Liver (tissue), 9 donors: ENCODE data around the gene CDC45. TPM values are rescaled to one million over a fixed set of nuclear protein-coding genes. Genes with fewer than 3 reads are reported as not detected.

Source experiments
- DNase-seq: peaks from one replicate; pipeline ENCODE4 v3.0.0-alpha.2; 2017; ENCODE audit warnings: low spot score
- H3K27ac ChIP-seq, 2 donors: one replicate each; pipeline ENCODE4 v1.7.0; 2013; ENCODE audit warnings: inconsistent platforms in 2 of 2, low read length in 2 of 2, control low read depth in 1 of 2, low read depth in 1 of 2, mild to moderate bottlenecking in 1 of 2
- H3K27me3 ChIP-seq, 4 donors: one replicate each; pipeline versions ENCODE4 v1.6.1 to v1.7.0; 2013; ENCODE audit warnings: low read length in 3 of 4, inconsistent platforms in 1 of 4, mild to moderate bottlenecking in 1 of 4, moderate library complexity in 1 of 4; ENCODE audit not compliant: control insufficient read depth in 4 of 4, insufficient read depth in 4 of 4
- H3K36me3 ChIP-seq, 4 donors: one replicate each; pipeline versions ENCODE4 v1.6.1 to v1.7.0; 2013; ENCODE audit warnings: low read length in 3 of 4, mild to moderate bottlenecking in 3 of 4, low read depth in 1 of 4, moderate library complexity in 1 of 4; ENCODE audit not compliant: control insufficient read depth in 4 of 4, insufficient read depth in 3 of 4
- H3K4me1 ChIP-seq, 4 donors: one replicate each; pipeline versions ENCODE4 v1.6.1 to v1.7.0; 2013; ENCODE audit warnings: low read length in 3 of 4, mild to moderate bottlenecking in 3 of 4, moderate library complexity in 1 of 4; ENCODE audit not compliant: control insufficient read depth in 4 of 4, insufficient read depth in 4 of 4
- H3K4me3 ChIP-seq, 3 donors: one replicate each; pipeline versions ENCODE4 v1.6.1 to v1.7.0; 2013; ENCODE audit warnings: low read length in 3 of 3, control low read depth in 1 of 3, low read depth in 1 of 3, mild to moderate bottlenecking in 1 of 3
- H3K9ac ChIP-seq, 2 donors: one replicate each; pipeline ENCODE4 v1.7.0; 2013; ENCODE audit warnings: low read length in 2 of 2, mild to moderate bottlenecking in 2 of 2, moderate library complexity in 2 of 2, control low read depth in 1 of 2, low read depth in 1 of 2
- H3K9me3 ChIP-seq, 4 donors: one replicate each; pipeline versions ENCODE4 v1.6.1 to v1.7.0; 2013; ENCODE audit warnings: low read length in 3 of 4; ENCODE audit not compliant: control insufficient read depth in 4 of 4
- EGR1 ChIP-seq, 2 donors: IDR thresholded peaks; 2 replicates each; pipeline ENCODE4 v1.6.1; 2016 to 2018; ENCODE audit warnings: antibody characterized with exemption in 2 of 2, low read depth in 2 of 2
- FOXA1 ChIP-seq: IDR thresholded peaks from 2 replicates; pipeline ENCODE4 v1.6.1; 2016; ENCODE audit warnings: antibody characterized with exemption
- GABPA ChIP-seq, 2 donors: IDR thresholded peaks in 1 of 2; conservative IDR thresholded peaks in 1 of 2; 2 replicates each; pipeline ENCODE4 v1.6.1; 2016; ENCODE audit warnings: antibody characterized with exemption in 2 of 2, mild to moderate bottlenecking in 1 of 2, moderate library complexity in 1 of 2
- HNF4A ChIP-seq, 2 donors: conservative IDR thresholded peaks; 2 replicates each; pipeline ENCODE4 v1.6.1; 2016; ENCODE audit warnings: antibody characterized with exemption in 2 of 2, mild to moderate bottlenecking in 2 of 2
- MAX ChIP-seq: IDR thresholded peaks from 2 replicates; pipeline ENCODE4 v1.6.1; 2016; ENCODE audit warnings: antibody characterized with exemption
- NR2F2 ChIP-seq: IDR thresholded peaks from 2 replicates; pipeline ENCODE4 v1.6.1; 2016; ENCODE audit warnings: antibody characterized with exemption
- RAD21 ChIP-seq, 2 donors: IDR thresholded peaks; 2 replicates each; pipeline ENCODE4 v1.6.1; 2016; ENCODE audit warnings: antibody characterized with exemption in 2 of 2, mild to moderate bottlenecking in 2 of 2
- REST ChIP-seq: IDR thresholded peaks from 2 replicates; pipeline ENCODE4 v1.6.1; 2016; ENCODE audit warnings: antibody characterized with exemption, mild to moderate bottlenecking
- RXRA ChIP-seq, 2 donors: IDR thresholded peaks; 2 replicates each; pipeline ENCODE4 v1.6.1; 2017 to 2018; ENCODE audit warnings: antibody characterized with exemption in 2 of 2, mild to moderate bottlenecking in 1 of 2
- SP1 ChIP-seq: IDR thresholded peaks from 2 replicates; pipeline ENCODE4 v1.6.1; 2018; ENCODE audit warnings: antibody characterized with exemption, mild to moderate bottlenecking
- TAF1 ChIP-seq: conservative IDR thresholded peaks from 2 replicates; pipeline ENCODE4 v1.6.1; 2016; ENCODE audit warnings: antibody characterized with exemption, mild to moderate bottlenecking
- YY1 ChIP-seq: IDR thresholded peaks from 2 replicates; pipeline ENCODE4 v1.6.1; 2016; ENCODE audit warnings: antibody characterized with exemption, mild to moderate bottlenecking
- WGBS: extraction: QIAGEN DNeasy Blood & Tissue Kit; methylation state at CpG from one replicate; pipeline ENCODE4 v1.1.7; 2013; 5-methylcytosine and 5-hydroxymethylcytosine counted together
- polyA plus RNA-seq, 2 donors: library from polyadenylated mRNA; stranded (reverse) in 1 of 2; unstranded in 1 of 2; fragments of 200-250 nt in 1 of 2; fragments of >200 nt in 1 of 2; fragmentation: Nextera tagmentation in 1 of 2; extraction: Ambion mirVana in 1 of 2; gene quantifications; one replicate each; pipeline versions ENCODE4 v1.2.1 to v1.2.3, GENCODE V29; 2013 to 2015
- total RNA-seq, 2 donors: library from RNA; depleted of rRNA; stranded (reverse); fragments of >200 nt; gene quantifications; one replicate each; pipeline ENCODE4 v1.2.3, GENCODE V29; 2014
- TF ChIP-seq, protein P1 (sequence below): IDR thresholded peaks from 2 replicates; pipeline ENCODE4 v1.6.1; 2016; ENCODE audit warnings: antibody characterized with exemption
- donor health status: healthy.
- donor health status: healthy.
- donor health status: healthy.
- donor health status: healthy.
- donor health status: healthy.

Gene CDC45
- total and polyA plus RNA-seq, 4 donors: 0.33 to 15.5 (median 0.94) TPM

GRCh38 chr22:19509191-19509590 is 29.5 kb downstream of the CDC45 start:
- no peak for DNase-seq
- Histone ChIP-seq H3K36me3 (no peaks in the 10 kb centered on the region), H3K27ac (no peak overlapping the region), H3K27me3 (no peaks in the 10 kb centered on the region), H3K4me1 (no peaks in the 10 kb centered on the region), H3K9ac (no peak overlapping the region), H3K9me3 (no peaks in the 10 kb centered on the region), H3K4me3 (no peak overlapping the region)
- TF ChIP-seq HNF4A (conservative IDR thresholded peaks at IDR 0.05) (no peak), RXRA (IDR thresholded peaks at IDR 0.05) (no peak), TAF1 (no peak), REST (no peak), FOXA1 (no peak), GABPA (IDR thresholded peaks at IDR 0.05 in 1 of 2, conservative IDR thresholded peaks at IDR 0.05 in 1 of 2) (no peak), NR2F2 (no peak)
- TF ChIP-seq, protein P1, sequence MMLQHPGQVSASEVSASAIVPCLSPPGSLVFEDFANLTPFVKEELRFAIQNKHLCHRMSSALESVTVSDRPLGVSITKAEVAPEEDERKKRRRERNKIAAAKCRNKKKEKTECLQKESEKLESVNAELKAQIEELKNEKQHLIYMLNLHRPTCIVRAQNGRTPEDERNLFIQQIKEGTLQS: no peak
- WGBS: 93% methylated on average over 3 of the region's 3 CpGs

DNA sequence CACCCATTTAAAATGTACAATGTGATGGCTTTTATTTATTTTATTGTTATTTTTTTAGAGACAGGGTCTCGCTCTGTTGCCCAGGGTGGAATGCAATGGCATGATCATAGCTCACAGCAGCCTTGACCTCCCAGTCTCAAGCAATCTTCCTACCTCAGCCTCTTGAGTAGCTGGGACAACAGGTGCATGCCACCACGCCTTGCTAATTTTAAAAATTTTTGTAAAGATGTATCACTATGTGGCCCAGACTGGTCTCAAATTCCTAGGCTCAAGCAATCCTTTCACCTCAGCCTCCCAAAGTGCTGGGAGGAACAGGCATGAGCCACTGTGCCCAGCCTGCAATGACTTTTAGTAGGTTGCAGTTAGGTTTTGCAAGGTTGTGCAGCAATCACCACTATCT is 30.2 kb downstream of the CDC45 start:
- Histone ChIP-seq H3K9ac (no peak overlapping the region), H3K4me3 (no peak overlapping the region), H3K9me3 (no peaks in the 10 kb centered on the region), H3K4me1 (no peaks in the 10 kb centered on the region), H3K36me3 (no peaks in the 10 kb centered on the region), H3K27ac (no peak overlapping the region), H3K27me3 (no peaks in the 10 kb centered on the region)
- no peak for DNase-seq
- TF ChIP-seq RXRA (IDR thresholded peaks at IDR 0.05) (no peak), SP1 (no peak), YY1 (no peak), FOXA1 (no peak), TAF1 (no peak), REST (no peak), EGR1 (IDR thresholded peaks at IDR 0.05; ENCODE audit: low read depth in 2 of 2) (no peak), RAD21 (IDR thresholded peaks at IDR 0.05) (no peak), NR2F2 (no peak), MAX (no peak)
- TF ChIP-seq, protein P1: no peak
- 97% methylated on average over 2 of the region's 2 CpGs for WGBS
